HCT116 (cell line): ENCODE measurements around the gene GPHN.

Experiments used
- CBX3 ChIP-seq: IDR thresholded peaks from 2 replicates; pipeline ENCODE4 v1.6.1; 2012; ENCODE audit warnings: low read depth
- CTCF ChIP-seq, 3 experiments: fragments of 200-600 bp in 1 of 3; sonication (generic) in 1 of 3; IDR thresholded peaks in 2 of 3; conservative IDR thresholded peaks in 1 of 3; 2 replicates each; pipeline ENCODE4 v1.5.1; 2012 to 2017; ENCODE audit warnings: low read depth in 2 of 3, low read length in 2 of 3, antibody characterized with exemption in 1 of 3, borderline replicate concordance in 1 of 3, control low read depth in 1 of 3, mild to moderate bottlenecking in 1 of 3, mixed read lengths in 1 of 3, mixed run types in 1 of 3, moderate library complexity in 1 of 3; ENCODE audit not compliant: insufficient read depth in 1 of 3
- EZH2 ChIP-seq: fragments of 200-600 bp; sonication (generic); IDR thresholded peaks from 2 replicates; pipeline ENCODE4 v1.6.1; 2017; ENCODE audit warnings: antibody characterized with exemption, mixed run types
- EZH2phosphoT487 ChIP-seq: fragments of 200-600 bp; IDR thresholded peaks from 2 replicates; pipeline ENCODE4 v1.6.1; 2018; ENCODE audit warnings: antibody characterized with exemption, borderline replicate concordance
- MAX ChIP-seq: IDR thresholded peaks from 2 replicates; pipeline ENCODE4 v1.6.1; 2012
- POLR2A ChIP-seq: IDR thresholded peaks from 2 replicates; pipeline ENCODE4 v1.7.0; 2011; ENCODE audit warnings: borderline replicate concordance; ENCODE audit not compliant: insufficient read depth, insufficient read length; ENCODE audit errors: extremely low read depth
- REST ChIP-seq: IDR thresholded peaks from 2 replicates; pipeline ENCODE4 v1.6.1; 2012; ENCODE audit warnings: low read depth
- SP1 ChIP-seq: IDR thresholded peaks from 2 replicates; pipeline ENCODE4 v1.6.1; 2012; ENCODE audit warnings: low read depth
- ZNF274 ChIP-seq: fragments of 200-500 bp; sonication (Bioruptor generic); IDR thresholded peaks from 2 replicates; pipeline ENCODE4 v1.6.1; 2014; ENCODE audit warnings: mild to moderate bottlenecking, low read depth, low read length, inconsistent platforms

DNA sequence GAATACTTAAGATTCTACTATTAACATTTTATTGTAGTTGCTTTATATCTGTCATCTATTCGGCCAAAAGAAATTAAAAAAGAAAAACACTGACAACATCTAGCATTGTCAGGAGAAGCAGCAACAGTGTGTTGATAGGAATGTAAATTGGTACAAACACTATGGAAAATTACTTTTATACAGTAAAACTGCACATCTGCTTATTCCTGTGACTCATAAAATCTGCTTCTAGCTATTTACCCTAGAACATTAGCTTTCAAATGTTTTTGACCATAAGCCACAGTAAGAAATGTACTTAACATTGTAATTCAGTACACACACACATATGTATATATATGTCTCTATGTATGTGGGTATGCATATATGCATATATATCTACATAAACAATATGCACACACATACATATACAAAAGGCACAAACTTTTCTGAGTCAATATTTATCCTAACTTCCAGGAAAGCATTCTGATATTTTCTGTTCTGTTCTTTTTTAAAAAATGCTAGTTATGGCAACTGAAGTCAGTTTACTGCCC lies 402.4 kb downstream of the GPHN start:
- TF ChIP-seq ZNF274 (no peak), CTCF (IDR thresholded peaks at IDR 0.05 in 2 of 3, conservative IDR thresholded peaks at IDR 0.05 in 1 of 3; ENCODE audit: borderline replicate concordance in 1 of 3, insufficient read depth in 1 of 3, low read depth in 2 of 3, low read length in 2 of 3) (no peak), POLR2A (no peak), SP1 (no peak), CBX3 (no peak), REST (no peak), EZH2 (no peak), EZH2phosphoT487 (no peak), MAX (no peak)
